ENCODE data around the gene CDCP1. TPM values are rescaled to one million over a fixed set of nuclear protein-coding genes. Genes with fewer than 3 reads are reported as not detected.
"Not testable (repeated sequence)": the region's sequence is repeated elsewhere in the genome, so short reads cannot be mapped to it uniquely, and the experiment has no call there.

CDCP1 gene
- total and polyA plus RNA-seq, 5 experiments from 2014 or later = 0.07 TPM; not detected in 4

DNA sequence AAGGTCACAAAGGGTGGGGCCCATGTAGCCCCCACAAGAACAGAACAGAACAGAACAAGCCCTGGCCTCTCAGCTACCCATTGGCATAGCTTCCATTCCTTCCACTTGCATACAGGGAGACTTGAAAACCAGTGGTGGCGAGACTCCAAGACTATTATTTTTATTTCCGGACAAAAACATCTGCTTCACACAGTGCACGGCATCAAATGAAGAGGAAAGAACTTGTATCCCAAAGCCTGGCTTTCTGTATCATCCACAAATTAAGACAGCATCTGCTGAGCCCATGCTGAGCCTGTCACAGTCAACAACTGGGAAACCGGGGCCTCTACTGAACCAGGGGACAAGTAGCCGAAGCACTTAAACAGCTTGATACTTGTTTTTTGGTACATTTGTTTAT lies 64.0 kb downstream of the CDCP1 start:
- H3K9me3 Mint-ChIP-seq = peaks cover 0 to 9% (median 4%) of the 10 kb centered on the region in 9 donors
- H3K4me1 Mint-ChIP-seq = peaks cover 0 to 6% (median 0%) of the 10 kb centered on the region in 4 donors
- POLR2A ChIA-PET = no interaction called here
- H3K27ac Mint-ChIP-seq = no peak overlapping the region
- peaks cover 0 to 7% (median 0%) of the 10 kb centered on the region in 3 donors for H3K36me3 Mint-ChIP-seq
- peaks cover 0 to 12% (median 6%) of the 10 kb centered on the region in 5 donors for H3K27me3 Mint-ChIP-seq
- DNase-seq (no peak), ATAC-seq (no peak)
- H3K4me3 Mint-ChIP-seq = no peak overlapping the region

DNA sequence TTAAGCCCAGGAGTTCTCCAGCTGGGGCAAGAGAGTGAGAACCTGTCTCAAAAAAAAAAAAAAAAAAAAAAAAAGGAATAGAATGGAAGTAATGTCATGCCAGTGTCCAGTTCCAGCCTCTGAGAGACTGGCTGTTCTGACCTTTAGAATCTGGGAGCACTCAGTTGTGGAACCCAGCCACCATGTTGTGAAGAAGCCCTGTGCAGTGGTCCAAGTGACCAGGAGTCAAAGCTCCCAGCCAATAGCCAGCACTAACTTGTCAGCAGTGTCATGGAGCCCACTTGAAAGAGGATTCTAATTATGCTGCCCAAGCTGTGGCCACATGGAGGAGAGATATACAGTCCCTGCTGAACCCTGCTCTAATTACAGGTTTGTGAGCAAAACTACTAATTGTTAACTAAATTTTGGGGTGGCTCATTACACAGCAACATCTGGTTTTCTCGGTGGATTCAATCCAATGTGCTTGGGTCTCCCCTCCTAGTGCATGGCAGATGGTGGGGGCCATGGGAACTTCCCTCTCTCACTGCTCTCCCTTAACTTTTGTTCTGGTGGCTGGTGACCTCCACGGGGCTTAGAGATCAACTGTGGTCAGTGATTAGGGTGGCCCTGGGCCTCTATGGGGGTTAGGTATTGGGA lies 64.6 kb downstream of the CDCP1 start:
- POLR2A ChIA-PET = no interaction called here
- Mint-ChIP-seq H3K27ac (no peak overlapping the region), H3K9me3 (peaks cover 0 to 9% (median 4%) of the 10 kb centered on the region in 9 donors), H3K4me1 (peaks cover 0 to 6% (median 0%) of the 10 kb centered on the region in 4 donors), H3K36me3 (peaks cover 0 to 7% (median 0%) of the 10 kb centered on the region in 3 donors), H3K4me3 (no peak overlapping the region), H3K27me3 (peaks cover under 1 to 13% (median 3%) of the 10 kb centered on the region in 5 donors)
- DNase-seq = no peak
- ATAC-seq = no peak

DNA sequence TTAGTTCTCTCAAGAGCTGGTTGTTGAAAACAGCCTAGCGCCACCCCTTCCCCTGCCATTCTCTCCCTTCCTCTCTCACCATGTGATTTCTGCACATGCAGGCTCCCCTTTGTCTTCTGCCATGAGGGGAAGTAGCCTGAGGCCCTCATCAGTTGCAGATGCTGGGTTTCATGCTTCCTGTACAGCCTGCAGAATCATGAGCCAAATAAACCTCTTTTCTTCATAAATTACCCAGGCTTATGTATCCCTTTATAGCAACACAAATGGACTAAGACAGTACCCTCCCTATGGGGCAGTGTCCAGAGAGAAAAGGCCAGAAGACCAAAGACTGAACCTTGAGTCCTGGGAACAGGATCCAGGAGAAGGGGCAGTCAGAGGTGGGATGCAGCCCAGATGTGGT lies 65.4 kb downstream of the CDCP1 start:
- H3K4me3 Mint-ChIP-seq = no peak overlapping the region
- H3K4me1 Mint-ChIP-seq = peaks cover 0 to 6% (median 0%) of the 10 kb centered on the region in 4 donors
- H3K27me3 Mint-ChIP-seq = peaks cover 0 to 14% (median 5%) of the 10 kb centered on the region in 5 donors
- no peak for DNase-seq
- H3K27ac Mint-ChIP-seq = no peak overlapping the region
- peaks cover 0 to 7% (median 0%) of the 10 kb centered on the region in 3 donors for H3K36me3 Mint-ChIP-seq
- POLR2A ChIA-PET = no interaction called here
- ATAC-seq = no peak
- H3K9me3 Mint-ChIP-seq = peaks cover 0 to 9% (median 4%) of the 10 kb centered on the region in 9 donors

DNA sequence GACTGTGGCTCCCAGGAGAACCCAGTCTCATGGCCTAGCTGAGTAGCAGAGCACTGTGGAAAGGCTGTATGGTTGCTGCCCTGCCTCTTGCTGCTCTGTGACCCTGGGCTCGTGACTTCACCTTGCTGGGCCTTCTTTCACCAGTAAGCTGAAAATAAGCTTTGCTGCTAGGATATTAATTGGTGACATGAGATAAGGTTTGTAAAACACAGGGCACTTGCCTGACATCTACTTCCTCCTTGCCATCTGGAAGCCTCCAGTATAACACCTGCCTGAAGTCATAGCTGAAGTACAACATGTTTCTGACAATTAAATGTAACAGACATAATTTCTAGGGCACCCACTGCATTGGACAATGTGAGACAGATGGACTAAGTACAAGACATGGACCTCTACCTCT lies 66.5 kb downstream of the CDCP1 start:
- peaks cover 0 to 6% (median 0%) of the 10 kb centered on the region in 4 donors for H3K4me1 Mint-ChIP-seq
- no peak overlapping the region for H3K4me3 Mint-ChIP-seq

DNA sequence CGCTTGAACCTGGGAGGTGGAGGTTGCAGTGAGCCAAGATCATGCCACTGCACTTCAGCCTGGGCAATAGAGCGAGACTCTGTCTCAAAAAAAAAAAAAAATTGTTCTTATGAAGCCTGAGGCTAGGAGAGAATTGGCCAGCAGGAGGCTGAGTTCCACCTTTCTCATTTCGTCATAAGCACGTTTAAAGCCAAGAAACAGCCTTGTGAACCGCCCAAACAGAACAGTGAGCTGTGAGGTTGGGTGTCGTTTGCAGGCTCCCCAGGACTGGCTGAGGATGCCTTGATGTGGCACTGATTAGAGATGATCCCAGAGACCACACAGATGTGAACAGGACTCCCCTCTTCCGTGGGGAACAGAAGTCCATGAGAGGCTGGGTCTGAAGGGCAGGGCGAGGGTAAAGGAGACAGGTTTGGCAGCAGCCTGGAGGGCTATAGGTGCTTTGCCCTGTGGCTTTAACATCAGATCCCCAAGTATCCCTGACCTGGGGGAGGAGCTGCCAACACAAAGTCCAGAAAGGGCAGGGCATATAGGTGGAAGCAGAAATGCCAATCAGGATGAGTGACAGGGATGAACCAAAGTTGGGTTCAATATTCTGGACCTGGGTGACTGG lies 67.2 kb downstream of the CDCP1 start:
- Mint-ChIP-seq H3K4me3 (no peak overlapping the region), H3K36me3 (peaks cover 0 to 7% (median 0%) of the 10 kb centered on the region in 3 donors), H3K27ac (peak overlapping the region in 1 of 10 donors; percentile 26), H3K9me3 (peaks cover 0 to 9% (median 4%) of the 10 kb centered on the region in 9 donors), H3K27me3 (peaks cover 7 to 18% (median 11%) of the 10 kb centered on the region in 5 donors), H3K4me1 (peaks cover 0 to 8% (median 0%) of the 10 kb centered on the region in 4 donors)
- POLR2A ChIA-PET = interaction anchor here (0.5 kb wide), 1 partner anchor 262 kb away, joined by 4 read pairs; no protein-coding TSS in a partner anchor
- ATAC-seq = no peak
- no peak for DNase-seq

More for the DNA sequence above, 66.5 kb downstream of the CDCP1 start:
- Mint-ChIP-seq H3K36me3 (peaks cover 0 to 7% (median 0%) of the 10 kb centered on the region in 3 donors), H3K27ac (no peak overlapping the region), H3K27me3 (peaks cover 1 to 12% (median 5%) of the 10 kb centered on the region in 5 donors), H3K9me3 (peaks cover 0 to 9% (median 4%) of the 10 kb centered on the region in 9 donors)
- POLR2A ChIA-PET = interaction anchor here (0.5 kb wide), 1 partner anchor 261 kb away, joined by 4 read pairs; no protein-coding TSS in a partner anchor
- ATAC-seq (no peak), DNase-seq (no peak)

DNA sequence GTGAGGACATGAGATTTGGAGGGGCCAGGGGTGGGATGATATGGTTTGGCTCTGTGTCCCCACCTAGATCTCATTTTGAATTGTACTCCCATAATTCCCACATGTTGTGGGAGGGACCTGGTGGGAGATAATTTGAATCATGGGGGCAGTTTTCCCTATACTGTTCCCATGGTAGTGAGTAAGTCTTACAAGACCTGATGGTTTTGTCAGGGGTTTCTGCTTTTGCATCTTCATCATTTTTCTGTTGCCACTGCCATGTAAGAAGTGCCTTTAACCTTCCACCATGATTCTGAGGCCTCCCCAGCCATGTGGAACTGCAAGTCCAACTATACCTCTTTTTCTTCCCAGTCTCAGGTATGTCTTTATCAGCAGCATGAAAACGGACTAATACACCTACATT lies 67.9 kb downstream of the CDCP1 start:
- H3K4me3 Mint-ChIP-seq, H3K4me1 Mint-ChIP-seq, H3K36me3 Mint-ChIP-seq, POLR2A ChIA-PET, H3K9me3 Mint-ChIP-seq, DNase-seq, H3K27ac Mint-ChIP-seq, ATAC-seq: not testable (repeated sequence)
- H3K27me3 Mint-ChIP-seq = peaks cover 7 to 23% (median 11%) of the 10 kb centered on the region in 5 donors

DNA sequence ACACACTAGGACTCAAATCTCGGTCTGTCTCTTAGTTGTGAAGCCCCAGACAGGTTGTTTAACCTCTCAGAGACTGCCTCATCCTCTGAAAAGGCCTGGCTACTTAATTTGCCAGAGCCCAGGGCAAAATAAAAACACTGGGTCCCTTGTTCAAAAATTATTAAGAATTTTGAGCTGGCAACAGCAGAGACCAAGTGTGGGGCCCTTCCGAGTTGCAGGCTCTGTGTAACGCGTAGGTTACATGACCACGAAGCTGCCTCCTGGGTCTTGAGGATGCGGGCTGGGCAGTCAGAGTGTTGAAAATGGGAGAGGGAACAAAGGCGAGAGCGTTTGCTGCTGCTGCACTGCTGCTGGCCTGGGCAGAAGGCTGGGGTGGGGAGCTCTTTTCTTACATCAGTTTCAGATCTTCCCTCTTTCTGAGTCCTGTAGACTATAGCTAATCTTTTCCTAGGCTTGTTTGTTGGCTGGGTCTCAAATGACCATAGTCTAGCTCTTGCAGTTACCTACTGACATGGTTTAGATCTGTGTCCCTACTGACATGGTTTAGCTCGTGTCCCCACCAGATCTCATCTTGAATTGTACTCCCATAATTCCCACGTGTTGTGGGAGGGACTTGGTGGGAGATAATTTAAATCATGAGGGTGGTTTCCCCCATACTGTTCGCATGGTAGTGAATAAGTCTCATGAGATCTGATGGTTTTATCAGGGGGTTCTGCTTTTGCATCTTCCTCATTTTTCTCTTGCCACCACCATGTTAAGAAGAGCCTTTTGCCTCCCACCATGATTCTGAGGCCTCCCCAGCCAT lies 70.2 kb downstream of the CDCP1 start:
- peaks cover 0 to 8% (median 0%) of the 10 kb centered on the region in 4 donors for H3K4me1 Mint-ChIP-seq
- DNase-seq (no peak), ATAC-seq (no peak)
- POLR2A ChIA-PET = no interaction called here
- peaks cover 7 to 23% (median 11%) of the 10 kb centered on the region in 5 donors for H3K27me3 Mint-ChIP-seq
- peaks cover 0 to 9% (median 4%) of the 10 kb centered on the region in 9 donors for H3K9me3 Mint-ChIP-seq
- H3K27ac Mint-ChIP-seq = no peak overlapping the region
- no peak overlapping the region for H3K4me3 Mint-ChIP-seq
- H3K36me3 Mint-ChIP-seq = peaks cover 0 to 7% (median 0%) of the 10 kb centered on the region in 3 donors

DNA sequence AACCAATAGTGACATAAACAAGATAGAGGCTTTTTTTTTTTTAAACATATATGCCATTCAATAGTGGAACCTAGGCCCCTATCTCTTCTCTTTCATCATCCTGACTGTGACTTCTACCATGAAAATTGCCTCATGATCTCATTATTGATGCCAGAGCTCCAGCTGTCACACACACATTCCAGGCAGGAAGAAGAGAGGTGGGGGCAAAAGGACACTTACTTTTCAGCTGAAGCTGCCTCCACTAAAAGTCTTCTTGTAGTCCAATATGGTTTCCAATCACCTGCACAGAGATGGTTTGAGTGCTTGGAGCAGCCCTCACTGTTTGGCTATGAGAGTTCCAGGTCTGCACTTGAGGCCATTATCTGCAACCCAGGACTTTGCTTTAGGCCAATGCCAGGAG lies 75.1 kb downstream of the CDCP1 start:
- DNase-seq = no peak
- Mint-ChIP-seq H3K9me3 (no peaks in the 10 kb centered on the region), H3K36me3 (no peaks in the 10 kb centered on the region), H3K4me1 (peaks cover 0 to 3% (median 1%) of the 10 kb centered on the region in 4 donors), H3K27me3 (peaks cover 12 to 49% (median 15%) of the 10 kb centered on the region in 5 donors), H3K27ac (no peak overlapping the region), H3K4me3 (no peak overlapping the region)
- no peak for ATAC-seq
- POLR2A ChIA-PET = no interaction called here

DNA sequence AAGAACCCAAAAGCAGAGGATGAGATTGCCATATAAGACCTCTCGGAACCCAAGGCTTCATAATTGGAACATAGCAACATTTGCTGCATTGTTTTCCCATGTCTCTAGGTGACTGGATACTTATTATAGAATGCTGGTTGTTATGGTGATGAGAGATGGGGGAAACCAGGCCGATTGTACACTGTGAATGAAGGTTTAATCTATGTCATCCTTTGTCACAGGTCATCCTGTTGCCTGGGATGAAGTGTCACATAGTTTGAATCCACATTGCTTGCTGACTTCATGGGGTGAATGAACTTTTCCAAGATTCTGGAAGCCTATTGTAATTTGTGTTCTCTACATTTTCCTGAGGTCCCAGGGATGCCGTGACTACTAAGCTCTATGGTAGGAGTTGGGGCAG lies 78.2 kb downstream of the CDCP1 start:
- Mint-ChIP-seq H3K9me3 (no peaks in the 10 kb centered on the region), H3K27me3 (peaks cover 5 to 46% (median 14%) of the 10 kb centered on the region in 5 donors)
- ATAC-seq = no peak

DNA sequence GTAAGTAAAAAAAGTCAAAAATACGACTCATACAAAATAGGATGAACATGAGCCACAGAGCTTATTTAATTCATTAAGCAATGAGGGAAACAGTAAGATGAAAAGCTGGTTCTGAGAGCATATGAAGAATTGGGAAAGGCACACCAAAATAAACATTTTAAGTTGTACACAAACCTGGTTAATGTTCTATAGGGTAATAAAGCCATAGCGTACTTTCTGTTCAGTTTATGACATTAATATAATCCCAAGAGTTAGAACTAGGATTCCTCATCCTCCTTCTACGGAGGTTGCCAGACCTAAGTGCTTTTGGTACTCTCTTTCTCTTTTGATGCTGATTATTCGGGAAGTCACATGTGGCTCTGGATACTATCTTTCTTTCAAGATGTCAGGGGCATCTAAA lies 78.7 kb downstream of the CDCP1 start:
- peaks cover 5 to 46% (median 14%) of the 10 kb centered on the region in 5 donors for H3K27me3 Mint-ChIP-seq
- ATAC-seq (no peak), DNase-seq (no peak)
- POLR2A ChIA-PET = no interaction called here
- H3K4me1 Mint-ChIP-seq = peaks cover 2 to 19% (median 12%) of the 10 kb centered on the region in 4 donors
- H3K4me3 Mint-ChIP-seq = no peak overlapping the region
- H3K27ac Mint-ChIP-seq = no peak overlapping the region
- H3K9me3 Mint-ChIP-seq = no peaks in the 10 kb centered on the region
- H3K36me3 Mint-ChIP-seq = no peaks in the 10 kb centered on the region

More for the DNA sequence above, 78.2 kb downstream of the CDCP1 start:
- Mint-ChIP-seq H3K4me3 (no peak overlapping the region), H3K4me1 (peaks cover 2 to 19% (median 12%) of the 10 kb centered on the region in 4 donors), H3K36me3 (no peaks in the 10 kb centered on the region), H3K27ac (no peak overlapping the region)
- no peak for DNase-seq
- POLR2A ChIA-PET = no interaction called here

DNA sequence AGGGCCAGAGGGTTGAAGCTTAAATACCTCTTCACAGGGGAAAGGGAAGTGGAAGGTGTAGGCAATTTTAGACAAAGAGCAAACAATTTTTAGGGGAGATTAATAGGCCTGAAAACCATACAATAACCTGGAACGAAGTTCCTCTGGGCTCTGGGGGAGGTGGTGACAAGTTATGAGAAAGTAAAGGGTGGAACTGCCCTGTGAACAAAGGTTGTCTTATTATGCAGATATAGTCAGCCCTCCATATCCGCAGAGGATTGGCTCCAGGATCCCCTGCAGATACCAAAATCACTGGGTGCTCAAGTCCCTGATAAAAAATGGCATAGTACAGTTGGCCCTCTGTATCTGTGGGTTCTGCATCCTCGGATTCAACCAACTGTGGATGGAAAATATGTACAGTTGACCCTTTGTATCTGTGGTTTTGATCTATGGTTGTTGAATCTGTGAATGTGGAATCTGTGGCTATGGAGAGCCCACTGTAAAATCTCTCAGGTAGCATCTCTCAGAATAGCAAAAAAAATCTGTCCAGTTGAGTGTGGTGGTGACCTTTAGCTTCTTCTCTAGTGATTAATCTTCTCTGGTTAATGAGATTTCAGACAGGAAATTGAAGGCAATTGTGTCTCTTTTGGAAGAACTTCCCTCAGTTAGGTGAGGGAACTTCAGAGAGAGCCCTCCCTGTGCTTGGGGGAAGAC lies 79.9 kb downstream of the CDCP1 start:
- H3K36me3 Mint-ChIP-seq = no peaks in the 10 kb centered on the region
- POLR2A ChIA-PET = no interaction called here
- H3K4me1 Mint-ChIP-seq = peaks cover 2 to 19% (median 12%) of the 10 kb centered on the region in 4 donors
- H3K27ac Mint-ChIP-seq = no peak overlapping the region
- no peak for DNase-seq
- no peaks in the 10 kb centered on the region for H3K9me3 Mint-ChIP-seq
- H3K27me3 Mint-ChIP-seq = peaks cover 5 to 46% (median 17%) of the 10 kb centered on the region in 5 donors
- ATAC-seq = no peak
- no peak overlapping the region for H3K4me3 Mint-ChIP-seq

DNA sequence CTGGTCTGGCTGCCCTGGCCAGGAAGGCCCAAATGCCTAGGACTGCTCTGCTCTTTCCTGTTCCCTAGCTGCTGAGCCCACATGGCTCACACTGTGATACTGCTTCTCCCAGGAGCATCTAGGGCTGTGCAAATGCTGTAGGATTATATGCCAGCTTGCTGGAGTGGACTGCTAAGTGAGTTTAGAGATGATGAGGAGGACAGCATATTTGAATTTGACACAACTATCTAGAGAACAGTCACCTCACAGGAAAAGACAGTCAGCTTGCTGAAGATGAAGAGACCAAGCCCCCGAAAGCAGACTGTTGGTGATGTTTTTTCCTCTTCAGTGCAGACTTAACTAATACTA lies 80.8 kb downstream of the CDCP1 start:
- POLR2A ChIA-PET = no interaction called here
- Mint-ChIP-seq H3K4me3 (peak overlapping the region in 1 of 10 donors; percentile 5), H3K27me3 (peaks cover 5 to 46% (median 17%) of the 10 kb centered on the region in 5 donors), H3K27ac (peak overlapping the region in 2 of 10 donors; percentile 15 to 46), H3K4me1 (peaks cover 2 to 19% (median 12%) of the 10 kb centered on the region in 4 donors), H3K9me3 (no peaks in the 10 kb centered on the region), H3K36me3 (no peaks in the 10 kb centered on the region)
- no peak for ATAC-seq
- DNase-seq = no peak

Data from naive thymus-derived CD8-positive, alpha-beta T cell (primary cell).